Esophagus (tissue), 2 donors: ENCODE measurements around the gene PCDHA6. TPM values are rescaled to one million over a fixed set of nuclear protein-coding genes. Genes with fewer than 3 reads are reported as not detected.
"Not testable (repeated sequence)": the region's sequence is repeated elsewhere in the genome, so short reads cannot be mapped to it uniquely, and the experiment has no call there.

ENCODE experiments used
- H3K27ac ChIP-seq, 2 donors: one replicate each; pipeline ENCODE4 v1.5.1; 2013; ENCODE audit warnings: low read depth in 2 of 2, mild to moderate bottlenecking in 2 of 2, inconsistent platforms in 1 of 2, low read length in 1 of 2, moderate library complexity in 1 of 2
- H3K27me3 ChIP-seq, 2 donors: one replicate each; pipeline ENCODE4 v1.6.1; 2013; ENCODE audit warnings: low read length in 2 of 2, control low read depth in 1 of 2, mild to moderate bottlenecking in 1 of 2; ENCODE audit not compliant: insufficient read depth in 2 of 2, control insufficient read depth in 1 of 2
- H3K36me3 ChIP-seq, 2 donors: one replicate each; pipeline ENCODE4 v1.6.1; 2013; ENCODE audit warnings: low read length in 1 of 2; ENCODE audit not compliant: control insufficient read depth in 2 of 2, insufficient read depth in 2 of 2
- H3K4me1 ChIP-seq, 2 donors: one replicate each; pipeline ENCODE4 v1.6.1; 2013; ENCODE audit warnings: low read length in 1 of 2; ENCODE audit not compliant: control insufficient read depth in 2 of 2, insufficient read depth in 2 of 2
- H3K4me3 ChIP-seq, 2 donors: one replicate each; pipeline ENCODE4 v1.5.1; 2013; ENCODE audit warnings: low read length in 2 of 2, mild to moderate bottlenecking in 2 of 2, low read depth in 1 of 2, moderate library complexity in 1 of 2
- H3K9me3 ChIP-seq, 2 donors: one replicate each; pipeline ENCODE4 v1.6.1; 2013; ENCODE audit warnings: mild to moderate bottlenecking in 2 of 2, low read depth in 1 of 2, low read length in 1 of 2, moderate library complexity in 1 of 2; ENCODE audit not compliant: control insufficient read depth in 2 of 2, insufficient read depth in 1 of 2
- WGBS, 2 donors: extraction: QIAGEN DNeasy Blood & Tissue Kit; methylation state at CpG; one replicate each; pipeline ENCODE4 v1.1.7; 2013; 5-methylcytosine and 5-hydroxymethylcytosine counted together
- polyA plus RNA-seq, 2 donors: library from polyadenylated mRNA; stranded (reverse); fragments of 200-250 nt; gene quantifications; one replicate each; pipeline ENCODE4 v1.2.3, GENCODE V29; 2013
- donor health status: healthy with polysubstance abuse.
- donor health status: Bipolar disorder and iron deficiency.

Gene PCDHA6, protein sequence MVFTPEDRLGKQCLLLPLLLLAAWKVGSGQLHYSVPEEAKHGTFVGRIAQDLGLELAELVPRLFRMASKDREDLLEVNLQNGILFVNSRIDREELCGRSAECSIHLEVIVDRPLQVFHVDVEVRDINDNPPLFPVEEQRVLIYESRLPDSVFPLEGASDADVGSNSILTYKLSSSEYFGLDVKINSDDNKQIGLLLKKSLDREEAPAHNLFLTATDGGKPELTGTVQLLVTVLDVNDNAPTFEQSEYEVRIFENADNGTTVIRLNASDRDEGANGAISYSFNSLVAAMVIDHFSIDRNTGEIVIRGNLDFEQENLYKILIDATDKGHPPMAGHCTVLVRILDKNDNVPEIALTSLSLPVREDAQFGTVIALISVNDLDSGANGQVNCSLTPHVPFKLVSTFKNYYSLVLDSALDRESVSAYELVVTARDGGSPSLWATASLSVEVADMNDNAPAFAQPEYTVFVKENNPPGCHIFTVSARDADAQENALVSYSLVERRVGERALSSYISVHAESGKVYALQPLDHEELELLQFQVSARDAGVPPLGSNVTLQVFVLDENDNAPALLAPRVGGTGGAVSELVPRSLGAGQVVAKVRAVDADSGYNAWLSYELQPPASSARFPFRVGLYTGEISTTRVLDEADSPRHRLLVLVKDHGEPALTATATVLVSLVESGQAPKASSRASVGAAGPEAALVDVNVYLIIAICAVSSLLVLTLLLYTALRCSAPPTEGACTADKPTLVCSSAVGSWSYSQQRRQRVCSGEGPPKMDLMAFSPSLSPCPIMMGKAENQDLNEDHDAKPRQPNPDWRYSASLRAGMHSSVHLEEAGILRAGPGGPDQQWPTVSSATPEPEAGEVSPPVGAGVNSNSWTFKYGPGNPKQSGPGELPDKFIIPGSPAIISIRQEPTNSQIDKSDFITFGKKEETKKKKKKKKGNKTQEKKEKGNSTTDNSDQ
- polyA plus RNA-seq = under 1 TPM in 1 of 2 donors, not detected in 1; 0.02 TPM

DNA sequence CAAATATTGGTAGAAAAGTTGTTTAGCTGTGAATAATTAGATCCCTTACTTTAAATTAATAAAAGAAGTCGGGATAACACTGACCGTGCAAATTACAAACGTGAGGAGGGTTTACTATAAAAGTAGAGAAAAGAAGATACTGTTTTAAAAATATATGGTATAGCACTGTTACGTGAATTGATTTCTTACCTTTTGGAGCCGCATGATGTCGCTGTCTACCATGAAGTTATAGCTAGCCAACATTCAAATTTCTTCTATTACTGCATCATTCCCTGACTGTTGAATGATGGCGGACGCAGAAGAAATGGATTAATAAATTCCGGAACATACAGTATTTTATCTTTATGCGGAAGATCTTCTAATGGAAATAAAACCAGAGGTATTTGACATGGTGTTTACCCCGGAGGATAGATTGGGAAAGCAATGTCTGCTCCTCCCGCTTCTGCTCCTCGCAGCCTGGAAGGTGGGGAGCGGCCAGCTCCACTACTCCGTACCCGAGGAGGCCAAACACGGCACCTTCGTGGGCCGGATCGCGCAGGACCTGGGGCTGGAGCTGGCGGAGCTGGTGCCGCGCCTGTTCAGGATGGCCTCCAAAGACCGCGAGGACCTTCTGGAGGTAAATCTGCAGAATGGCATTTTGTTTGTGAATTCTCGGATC, at the start of gene PCDHA6:
TSS of gene PCDHA6 (plus strand) at position 257 of the 658 bp plus-strand sequence. CDS start at position 389, 132 bp downstream.
- Histone ChIP-seq H3K27ac (no peak within 1 kb of the TSS), H3K4me1 (no peaks in the 10 kb centered on the region), H3K9me3 (peaks cover 20 to 25% of the 10 kb centered on the region in 2 donors), H3K36me3 (no peaks in the 10 kb centered on the region), H3K27me3 (no peaks in the 10 kb centered on the region), H3K4me3 (no peak within 1 kb of the TSS)
- 20 to 24% methylated on average over 27 of the region's 27 CpGs for WGBS, 2 donors

DNA sequence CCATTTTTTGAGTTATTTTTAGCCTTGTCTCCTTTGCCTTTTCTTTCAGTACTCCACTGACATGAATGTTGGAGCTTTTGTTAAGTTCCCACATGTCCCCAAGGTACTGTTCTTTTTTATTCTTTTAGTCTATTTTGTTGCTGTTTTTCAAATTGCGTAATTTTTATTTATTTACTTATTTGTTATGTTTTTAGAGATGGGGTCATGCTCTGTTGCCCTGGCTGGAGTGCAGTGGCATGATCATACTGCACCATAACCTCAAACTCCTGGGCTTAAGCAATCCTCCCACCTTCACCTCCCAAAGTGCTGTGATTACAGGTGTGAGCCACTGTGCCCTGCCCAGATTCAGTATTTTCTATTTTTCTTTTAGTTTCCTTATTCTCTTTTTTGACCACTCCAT, 47.2 kb upstream of the PCDHA6 start:
- Histone ChIP-seq H3K36me3 (no peaks in the 10 kb centered on the region), H3K27me3 (no peaks in the 10 kb centered on the region), H3K9me3 (peaks cover 15 to 18% of the 10 kb centered on the region in 2 donors), H3K27ac (no peak overlapping the region), H3K4me3 (no peak overlapping the region), H3K4me1 (no peaks in the 10 kb centered on the region)
- 87 to 90% methylated on average over 1 of the region's 1 CpG for WGBS, 2 donors

DNA sequence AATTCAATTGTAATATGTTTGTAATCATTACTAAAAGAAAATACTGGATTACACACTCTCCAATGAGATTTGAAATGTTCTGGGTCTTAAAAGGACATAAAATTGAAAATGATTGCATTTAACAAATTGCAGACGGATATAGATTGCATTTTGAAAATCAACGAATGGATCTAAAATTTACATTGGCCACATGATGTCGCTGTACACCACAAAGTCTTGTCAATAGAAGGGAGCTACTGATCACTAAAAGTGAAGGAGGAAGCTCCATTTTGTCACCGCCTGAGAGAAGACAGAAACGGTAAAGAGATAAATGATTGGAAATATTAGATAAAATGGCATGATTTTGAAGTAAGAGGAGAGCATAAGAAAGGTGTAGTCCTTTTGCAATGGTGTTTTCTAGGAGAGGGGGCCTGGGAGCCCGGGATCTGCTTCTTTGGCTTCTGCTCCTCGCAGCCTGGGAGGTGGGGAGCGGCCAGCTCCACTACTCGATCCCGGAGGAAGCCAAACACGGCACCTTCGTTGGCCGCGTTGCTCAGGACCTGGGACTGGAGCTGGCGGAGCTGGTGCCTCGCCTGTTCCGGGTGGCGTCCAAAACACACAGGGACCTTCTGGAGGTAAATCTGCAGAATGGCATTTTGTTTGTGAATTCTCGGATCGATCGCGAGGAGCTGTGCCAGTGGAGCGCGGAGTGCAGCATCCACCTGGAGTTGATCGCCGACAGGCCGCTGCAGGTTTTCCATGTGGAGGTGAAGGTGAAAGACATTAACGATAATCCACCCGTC, 41.7 kb upstream of the PCDHA6 start, which contains the start of gene PCDHA1:
TSS of gene PCDHA1 (plus strand) at position 236 of the 782 bp plus-strand sequence.
- no peak within 1 kb of the TSS for H3K4me3 ChIP-seq
- H3K27ac ChIP-seq = no peak within 1 kb of the TSS
- 22 to 25% methylated on average over 29 of the region's 29 CpGs for WGBS, 2 donors
- H3K9me3 ChIP-seq = peaks cover 25 to 34% of the 10 kb centered on the region in 2 donors
- H3K36me3 ChIP-seq = no peaks in the 10 kb centered on the region
- H3K27me3 ChIP-seq = no peaks in the 10 kb centered on the region
- H3K4me1 ChIP-seq = no peaks in the 10 kb centered on the region

DNA sequence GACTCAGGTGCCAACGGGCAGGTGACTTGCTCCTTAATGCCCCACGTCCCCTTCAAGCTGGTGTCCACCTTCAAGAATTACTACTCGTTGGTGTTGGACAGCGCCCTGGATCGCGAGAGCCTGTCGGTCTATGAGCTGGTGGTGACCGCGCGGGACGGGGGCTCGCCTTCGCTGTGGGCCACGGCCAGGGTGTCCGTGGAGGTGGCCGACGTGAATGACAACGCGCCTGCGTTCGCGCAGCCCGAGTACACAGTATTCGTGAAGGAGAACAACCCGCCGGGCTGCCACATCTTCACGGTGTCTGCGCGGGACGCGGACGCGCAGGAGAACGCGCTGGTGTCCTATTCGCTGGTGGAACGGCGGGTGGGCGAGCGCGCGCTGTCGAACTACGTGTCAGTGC, 40.3 kb upstream of the PCDHA6 start:
- H3K27me3 ChIP-seq, H3K4me3 ChIP-seq, H3K36me3 ChIP-seq, H3K4me1 ChIP-seq, H3K27ac ChIP-seq: not testable (repeated sequence)
- WGBS, 2 donors = 51% methylated on average over 44 of the region's 44 CpGs
- H3K9me3 ChIP-seq = peaks cover 25 to 31% of the 10 kb centered on the region in 2 donors

DNA sequence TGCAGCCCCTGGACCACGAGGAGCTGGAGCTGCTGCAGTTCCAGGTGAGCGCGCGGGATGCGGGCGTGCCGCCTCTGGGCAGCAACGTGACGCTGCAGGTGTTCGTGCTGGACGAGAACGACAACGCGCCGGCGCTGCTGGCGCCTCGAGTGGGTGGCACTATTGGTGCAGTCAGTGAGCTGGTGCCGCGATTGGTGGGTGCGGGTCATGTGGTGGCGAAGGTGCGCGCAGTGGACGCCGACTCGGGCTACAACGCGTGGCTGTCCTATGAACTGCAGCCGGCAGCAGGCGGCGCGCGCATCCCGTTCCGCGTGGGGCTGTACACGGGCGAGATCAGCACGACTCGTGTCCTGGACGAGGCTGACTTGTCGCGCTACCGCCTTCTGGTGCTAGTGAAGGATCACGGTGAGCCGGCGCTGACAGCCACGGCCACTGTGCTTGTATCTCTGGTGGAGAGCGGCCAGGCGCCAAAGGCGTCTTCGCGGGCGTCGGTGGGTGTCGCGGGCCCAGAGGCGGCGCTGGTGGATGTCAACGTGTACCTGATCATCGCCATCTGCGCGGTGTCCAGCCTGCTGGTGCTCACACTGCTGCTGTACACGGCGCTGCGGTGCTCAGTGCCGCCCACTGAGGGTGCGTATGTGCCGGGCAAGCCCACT, 39.8 kb upstream of the PCDHA6 start:
- H3K27ac ChIP-seq, H3K4me3 ChIP-seq, H3K4me1 ChIP-seq, H3K27me3 ChIP-seq, H3K36me3 ChIP-seq: not testable (repeated sequence)
- WGBS, 2 donors = 41 to 45% methylated on average over 69 to 70 of the region's 70 CpGs
- H3K9me3 ChIP-seq = peaks cover 24 to 28% of the 10 kb centered on the region in 2 donors

DNA sequence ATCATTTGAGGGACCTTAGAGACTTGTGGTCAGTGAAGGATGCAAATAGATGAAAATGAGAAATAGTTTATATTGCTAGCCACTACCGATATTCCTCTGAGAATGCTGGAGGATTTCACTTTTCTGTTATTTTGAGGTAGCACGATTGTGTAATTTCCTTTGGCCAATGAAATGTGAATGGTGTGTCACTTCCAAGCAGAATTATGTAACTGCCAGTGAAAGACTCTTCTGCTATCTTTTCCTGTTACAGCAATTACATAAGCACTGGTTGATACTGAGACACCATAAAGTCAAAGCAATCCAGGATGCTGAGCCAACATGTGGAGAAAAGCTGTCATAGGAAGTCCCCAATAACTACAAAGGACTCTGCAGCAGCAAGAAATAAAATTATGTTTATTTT, 36.7 kb upstream of the PCDHA6 start:
- WGBS, 2 donors = 31 to 32% methylated on average over 2 of the region's 2 CpGs
- Histone ChIP-seq H3K4me1 (no peaks in the 10 kb centered on the region), H3K27ac (no peak overlapping the region), H3K4me3 (no peak overlapping the region), H3K9me3 (peaks cover 21 to 34% of the 10 kb centered on the region in 2 donors), H3K27me3 (no peaks in the 10 kb centered on the region), H3K36me3 (no peaks in the 10 kb centered on the region)

DNA sequence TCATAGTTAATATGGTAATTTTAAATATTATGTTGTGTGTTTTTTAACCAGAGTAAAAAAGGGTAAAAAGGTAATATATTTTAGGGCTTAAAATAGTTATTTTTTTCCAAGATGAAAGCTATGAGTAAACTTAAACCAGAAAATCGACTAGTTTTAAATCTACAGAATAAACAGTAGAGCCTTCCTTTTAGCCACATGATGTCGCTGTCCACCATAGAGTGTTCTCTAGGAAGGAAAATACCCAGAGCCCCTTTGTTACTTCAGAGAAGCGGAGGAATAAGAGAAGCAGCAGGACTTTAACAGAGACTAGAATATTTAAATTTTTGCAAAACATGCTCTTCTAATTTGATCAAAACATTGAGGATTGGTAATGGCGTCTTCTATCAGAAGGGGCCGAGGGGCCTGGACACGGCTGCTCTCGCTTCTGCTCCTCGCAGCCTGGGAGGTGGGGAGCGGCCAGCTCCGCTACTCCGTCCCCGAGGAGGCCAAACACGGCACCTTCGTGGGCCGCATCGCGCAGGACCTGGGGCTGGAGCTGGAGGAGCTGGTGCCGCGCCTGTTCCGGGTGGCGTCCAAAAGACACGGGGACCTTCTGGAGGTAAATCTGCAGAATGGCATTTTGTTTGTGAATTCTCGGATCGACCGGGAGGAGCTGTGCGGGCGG, 33.0 kb upstream of the PCDHA6 start, which contains the start of gene PCDHA2:
TSS of gene PCDHA2 (plus strand) at position 258 of the 664 bp plus-strand sequence.
- WGBS, 2 donors = 24 to 28% methylated on average over 27 of the region's 27 CpGs
- Histone ChIP-seq H3K36me3 (no peaks in the 10 kb centered on the region), H3K4me3 (no peak within 1 kb of the TSS), H3K27ac (no peak within 1 kb of the TSS), H3K4me1 (no peaks in the 10 kb centered on the region), H3K9me3 (peaks cover 12 to 20% of the 10 kb centered on the region in 2 donors), H3K27me3 (no peaks in the 10 kb centered on the region)

DNA sequence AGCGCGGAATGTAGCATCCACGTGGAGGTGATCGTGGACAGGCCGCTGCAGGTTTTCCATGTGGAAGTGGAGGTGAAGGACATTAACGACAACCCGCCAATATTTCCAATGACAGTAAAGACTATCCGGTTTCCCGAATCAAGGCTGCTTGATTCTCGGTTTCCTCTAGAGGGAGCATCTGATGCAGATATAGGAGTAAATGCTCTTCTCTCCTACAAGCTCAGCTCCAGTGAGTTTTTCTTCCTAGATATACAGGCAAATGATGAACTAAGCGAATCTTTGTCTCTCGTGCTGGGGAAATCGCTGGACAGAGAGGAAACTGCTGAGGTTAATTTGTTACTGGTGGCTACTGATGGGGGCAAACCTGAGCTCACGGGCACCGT, 32.5 kb upstream of the PCDHA6 start:
- H3K27ac ChIP-seq = no peak overlapping the region
- WGBS, 2 donors = 23% methylated on average over 15 of the region's 15 CpGs
- H3K9me3 ChIP-seq = peaks cover 12 to 20% of the 10 kb centered on the region in 2 donors
- no peaks in the 10 kb centered on the region for H3K36me3 ChIP-seq
- no peaks in the 10 kb centered on the region for H3K4me1 ChIP-seq
- no peaks in the 10 kb centered on the region for H3K27me3 ChIP-seq
- H3K4me3 ChIP-seq = no peak overlapping the region
